Mammary epithelial cell (primary cell): ENCODE measurements around the gene DERL3.

Experiments
- EZH2 ChIP-seq: IDR thresholded peaks from 2 replicates; pipeline ENCODE4 v1.6.1; 2012; ENCODE audit warnings: low read length, inconsistent platforms, borderline replicate concordance
- TF ChIP-seq, protein P1 (sequence below), 2 donors: IDR thresholded peaks in 1 of 2; conservative IDR thresholded peaks in 1 of 2; 2 replicates each; pipeline ENCODE4 v1.5.1; 2011 to 2012; ENCODE audit warnings: inconsistent platforms in 2 of 2, low read length in 2 of 2, mild to moderate bottlenecking in 2 of 2, control low read depth in 1 of 2, low read depth in 1 of 2; ENCODE audit not compliant: insufficient read depth in 1 of 2; ENCODE audit errors: extremely low read depth in 1 of 2

DNA sequence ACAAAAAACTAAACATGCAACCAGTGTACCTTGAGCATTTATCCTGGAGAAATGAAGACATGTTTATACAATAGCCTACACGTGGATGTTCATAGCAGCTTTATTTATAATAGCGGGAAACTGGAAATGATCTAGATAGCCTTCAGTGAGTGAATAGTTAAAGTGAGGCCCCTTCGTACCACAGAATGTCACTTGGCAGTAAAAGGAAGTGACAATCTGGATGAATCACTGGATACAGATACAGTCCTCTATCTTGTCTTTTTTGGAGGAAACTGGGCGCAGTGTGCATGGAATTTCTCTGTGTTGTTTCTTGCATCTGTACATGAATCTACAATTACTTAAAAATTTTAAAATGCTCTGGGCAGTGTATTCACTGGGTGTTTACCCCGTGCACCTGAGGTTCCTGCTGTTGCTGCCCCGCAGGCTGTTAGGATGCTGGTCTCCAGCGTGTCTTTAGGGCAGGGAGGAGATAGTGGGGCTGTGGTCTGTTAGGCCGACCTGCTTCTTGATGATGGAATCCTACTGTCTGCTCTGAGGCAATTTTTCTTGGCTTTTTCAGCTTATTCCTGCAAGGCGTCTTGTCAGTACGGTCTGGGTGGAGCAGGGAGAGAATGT lies 23.2 kb downstream of the DERL3 start:
- TF ChIP-seq, protein P1, sequence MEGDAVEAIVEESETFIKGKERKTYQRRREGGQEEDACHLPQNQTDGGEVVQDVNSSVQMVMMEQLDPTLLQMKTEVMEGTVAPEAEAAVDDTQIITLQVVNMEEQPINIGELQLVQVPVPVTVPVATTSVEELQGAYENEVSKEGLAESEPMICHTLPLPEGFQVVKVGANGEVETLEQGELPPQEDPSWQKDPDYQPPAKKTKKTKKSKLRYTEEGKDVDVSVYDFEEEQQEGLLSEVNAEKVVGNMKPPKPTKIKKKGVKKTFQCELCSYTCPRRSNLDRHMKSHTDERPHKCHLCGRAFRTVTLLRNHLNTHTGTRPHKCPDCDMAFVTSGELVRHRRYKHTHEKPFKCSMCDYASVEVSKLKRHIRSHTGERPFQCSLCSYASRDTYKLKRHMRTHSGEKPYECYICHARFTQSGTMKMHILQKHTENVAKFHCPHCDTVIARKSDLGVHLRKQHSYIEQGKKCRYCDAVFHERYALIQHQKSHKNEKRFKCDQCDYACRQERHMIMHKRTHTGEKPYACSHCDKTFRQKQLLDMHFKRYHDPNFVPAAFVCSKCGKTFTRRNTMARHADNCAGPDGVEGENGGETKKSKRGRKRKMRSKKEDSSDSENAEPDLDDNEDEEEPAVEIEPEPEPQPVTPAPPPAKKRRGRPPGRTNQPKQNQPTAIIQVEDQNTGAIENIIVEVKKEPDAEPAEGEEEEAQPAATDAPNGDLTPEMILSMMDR (conservative IDR thresholded peaks at IDR 0.05 in 1 of 2, IDR thresholded peaks at IDR 0.05 in 1 of 2; ENCODE audit: extremely low read depth in 1 of 2, insufficient read depth in 1 of 2, low read depth in 1 of 2, low read length in 2 of 2): no peak
- TF ChIP-seq EZH2: no peak
